ENCODE measurements around the gene NRAS. TPM values are rescaled to one million over a fixed set of nuclear protein-coding genes. Genes with fewer than 3 reads are reported as not detected.
"Not testable (repeated sequence)": the region's sequence is repeated elsewhere in the genome, so short reads cannot be mapped to it uniquely, and the experiment has no call there.

NRAS gene
- total RNA-seq, 2 donors from 2014 or later: 13.8 to 17.4 TPM

GRCh38 chr1:114756949-114757454 is 40.4 kb upstream of the NRAS start:
- DNase-seq: peak; percentile 27 to 37 (median 30)
- peak overlapping the region; percentile 98 to 100 (median 99) for H3K27ac ChIP-seq
- no peaks in the 10 kb centered on the region for H3K9me3 ChIP-seq
- TF ChIP-seq POLR2A (IDR thresholded peaks at IDR 0.05): peak in 1 of 3 donors; percentile 6
- no peak for TF ChIP-seq CTCF (IDR thresholded peaks at IDR 0.05)
- 0 to 1% methylated on average over 13 to 17 of the region's 17 CpGs for WGBS, 2 donors
- intact Hi-C loops (cut with DNase I): no loop called here
- H3K27me3 ChIP-seq: no peaks in the 10 kb centered on the region
- peaks cover 55% of the 10 kb centered on the region for H3K4me1 ChIP-seq
- ATAC-seq: no peak
- peak overlapping the region; percentile 82 for H3K4me3 ChIP-seq
- H3K36me3 ChIP-seq (replicated peaks in 1 of 2; ENCODE audit: insufficient read depth in 1 of 2, low read depth in 2 of 2): no peaks in the 10 kb centered on the region

- no peak for TF ChIP-seq POLR2A (IDR thresholded peaks at IDR 0.05)
- H3K4me1 ChIP-seq: peaks cover 62% of the 10 kb centered on the region
- intact Hi-C loops (cut with DNase I): no loop called here
- H3K36me3 ChIP-seq (replicated peaks in 1 of 2; ENCODE audit: insufficient read depth in 1 of 2, low read depth in 2 of 2): no peaks in the 10 kb centered on the region
- peak overlapping the region in 3 of 4 donors; percentile 98 to 99 (median 99) for H3K27ac ChIP-seq
- H3K27me3 ChIP-seq: no peaks in the 10 kb centered on the region
- no peaks in the 10 kb centered on the region for H3K9me3 ChIP-seq
- peak overlapping the region; percentile 82 for H3K4me3 ChIP-seq
- DNase-seq: no peak
- no peak for ATAC-seq
- WGBS, 2 donors: 14 to 15% methylated on average over 14 of the region's 14 CpGs
Measured at GRCh38 chr1:114756009-114756892, 39.7 kb upstream of the NRAS start.

GRCh38 chr1:114755006-114755931 is 38.7 kb upstream of the NRAS start:
- TF ChIP-seq POLR2A (IDR thresholded peaks at IDR 0.05) (no peak), CTCF (IDR thresholded peaks at IDR 0.05) (no peak)
- DNase-seq (no peak), ATAC-seq (no peak)
- Histone ChIP-seq H3K36me3 (replicated peaks in 1 of 2; ENCODE audit: insufficient read depth in 1 of 2, low read depth in 2 of 2) (no peaks in the 10 kb centered on the region), H3K4me3 (no peak overlapping the region), H3K9me3 (no peaks in the 10 kb centered on the region), H3K27me3 (no peaks in the 10 kb centered on the region), H3K4me1 (peaks cover 72% of the 10 kb centered on the region), H3K27ac (no peak overlapping the region)
- intact Hi-C loops (cut with DNase I): no loop called here
- 32 to 35% methylated on average over 7 of the region's 7 CpGs for WGBS, 2 donors

- intact Hi-C loops (cut with DNase I); ATAC-seq; H3K27me3 ChIP-seq; H3K27ac ChIP-seq; H3K9me3 ChIP-seq; DNase-seq; H3K36me3 ChIP-seq (replicated peaks in 1 of 2; ENCODE audit: insufficient read depth in 1 of 2, low read depth in 2 of 2); H3K4me3 ChIP-seq: not testable (repeated sequence)
- 79 to 83% methylated on average over 6 of the region's 6 CpGs for WGBS, 2 donors
- H3K4me1 ChIP-seq: peaks cover 80% of the 10 kb centered on the region
Measured at GRCh38 chr1:114753702-114754101, 37.1 kb upstream of the NRAS start.

GRCh38 chr1:114753143-114753542 is 36.6 kb upstream of the NRAS start:
- Histone ChIP-seq H3K27ac (no peak overlapping the region), H3K27me3 (no peaks in the 10 kb centered on the region), H3K4me1 (peaks cover 79% of the 10 kb centered on the region), H3K36me3 (replicated peaks in 1 of 2; ENCODE audit: insufficient read depth in 1 of 2, low read depth in 2 of 2) (no peaks in the 10 kb centered on the region), H3K9me3 (no peaks in the 10 kb centered on the region), H3K4me3 (no peak overlapping the region)
- 57 to 64% methylated on average over 4 of the region's 4 CpGs for WGBS, 2 donors
- no peak for DNase-seq
- intact Hi-C loops (cut with DNase I): no loop called here
- ATAC-seq: no peak
- no peak for TF ChIP-seq POLR2A (IDR thresholded peaks at IDR 0.05)
- TF ChIP-seq CTCF (IDR thresholded peaks at IDR 0.05): no peak

Data from body of pancreas (tissue), 4 donors.